Fibroblast of lung (primary cell): ENCODE measurements around the gene TMEM208.

ENCODE experiments used
- CTCF ChIP-seq, 2 donors: IDR thresholded peaks in 1 of 2; conservative IDR thresholded peaks in 1 of 2; 1 replicate in 1 of 2; 2 replicates in 1 of 2; pipeline ENCODE4 v1.5.1; 2011 to 2012; ENCODE audit warnings: low read length in 2 of 2, control low read depth in 1 of 2, inconsistent platforms in 1 of 2, low read depth in 1 of 2, mild to moderate bottlenecking in 1 of 2
- EZH2 ChIP-seq: IDR thresholded peaks from 2 replicates; pipeline ENCODE4 v1.5.1; 2012; ENCODE audit warnings: low read length, control low read depth, mild to moderate bottlenecking; ENCODE audit errors: missing control alignments

- no peak for TF ChIP-seq CTCF (conservative IDR thresholded peaks at IDR 0.05 in 1 of 2, IDR thresholded peaks at IDR 0.05 in 1 of 2; ENCODE audit: low read depth in 1 of 2, low read length in 2 of 2)
- TF ChIP-seq EZH2 = no peak
Measured at GRCh38 chr16:67243481-67243880, 16.6 kb downstream of the TMEM208 start.
